ENCODE data around the gene CARD11.

CARD11 gene

GRCh38 chr7:2956076-2956475 is 87.6 kb downstream of the CARD11 start:
- Histone ChIP-seq H3K23ac (ENCODE audit: low read length) (no peak overlapping the region), H3K4me3 (ENCODE audit: low read length) (no peak overlapping the region), H4K5ac (ENCODE audit: low read length) (no peak overlapping the region), H2BK120ac (ENCODE audit: low read depth, low read length) (no peak overlapping the region), H3K27ac (ENCODE audit: low read depth, low read length) (no peak overlapping the region), H3K4ac (ENCODE audit: low read depth, low read length) (no peak overlapping the region), H4K8ac (ENCODE audit: low read depth, low read length) (no peak overlapping the region), H2AK5ac (ENCODE audit: low read length) (no peak overlapping the region), H3K4me2 (ENCODE audit: low read length) (no peak overlapping the region), H3K18ac (ENCODE audit: low read length) (no peak overlapping the region), H2BK15ac (replicated peaks; ENCODE audit: low read depth) (no peak overlapping the region), H3K79me2 (ENCODE audit: control insufficient read depth, insufficient read depth, low read length) (no peaks in the 10 kb centered on the region), H3K4me1 (ENCODE audit: control insufficient read depth, low read depth, low read length) (no peaks in the 10 kb centered on the region), H2BK5ac (ENCODE audit: low read length) (no peak overlapping the region), H3K36me3 (ENCODE audit: control insufficient read depth, insufficient read depth, low read length) (no peaks in the 10 kb centered on the region), H3K79me1 (ENCODE audit: low read length) (no peaks in the 10 kb centered on the region), H3K9ac (ENCODE audit: low read length) (no peak overlapping the region), H3K56ac (ENCODE audit: low read length) (no peak overlapping the region), H3K27me3 (ENCODE audit: insufficient read depth, low read length, poor library complexity) (no peaks in the 10 kb centered on the region)
- WGBS (ENCODE audit: extremely low coverage, insufficient coverage, low lambda C conversion rate): no CpG with 5 or more reads among the region's 6 CpGs
- no peak for DNase-seq

- no peak overlapping the region for H3K9ac ChIP-seq (ENCODE audit: low read length)
- H3K79me2 ChIP-seq (ENCODE audit: control insufficient read depth, insufficient read depth, low read length): no peaks in the 10 kb centered on the region
- no peaks in the 10 kb centered on the region for H3K79me1 ChIP-seq (ENCODE audit: low read length)
- no peak overlapping the region for H3K18ac ChIP-seq (ENCODE audit: low read length)
- no CpG with 5 or more reads among the region's 4 CpGs for WGBS (ENCODE audit: extremely low coverage, insufficient coverage, low lambda C conversion rate)
- no peak overlapping the region for H2BK15ac ChIP-seq (replicated peaks; ENCODE audit: low read depth)
- H2BK120ac ChIP-seq (ENCODE audit: low read depth, low read length): no peak overlapping the region
- H4K5ac ChIP-seq (ENCODE audit: low read length): no peak overlapping the region
- H2AK5ac ChIP-seq (ENCODE audit: low read length): no peak overlapping the region
- H3K4me2 ChIP-seq (ENCODE audit: low read length): no peak overlapping the region
- H3K36me3 ChIP-seq (ENCODE audit: control insufficient read depth, insufficient read depth, low read length): no peaks in the 10 kb centered on the region
- H2BK5ac ChIP-seq (ENCODE audit: low read length): no peak overlapping the region
- no peak for DNase-seq
- no peak overlapping the region for H3K4ac ChIP-seq (ENCODE audit: low read depth, low read length)
- H3K27ac ChIP-seq (ENCODE audit: low read depth, low read length): no peak overlapping the region
- H3K27me3 ChIP-seq (ENCODE audit: insufficient read depth, low read length, poor library complexity): no peaks in the 10 kb centered on the region
- no peak overlapping the region for H3K4me3 ChIP-seq (ENCODE audit: low read length)
- H3K23ac ChIP-seq (ENCODE audit: low read length): no peak overlapping the region
- H3K4me1 ChIP-seq (ENCODE audit: control insufficient read depth, low read depth, low read length): no peaks in the 10 kb centered on the region
- H3K56ac ChIP-seq (ENCODE audit: low read length): no peak overlapping the region
- H4K8ac ChIP-seq (ENCODE audit: low read depth, low read length): no peak overlapping the region
Observed at GRCh38 chr7:2955269-2955668, 88.4 kb downstream of the CARD11 start.

- WGBS (ENCODE audit: extremely low coverage, insufficient coverage, low lambda C conversion rate): no CpG with 5 or more reads among the region's 11 CpGs
- Histone ChIP-seq H4K8ac (ENCODE audit: low read depth, low read length) (no peak overlapping the region), H3K18ac (ENCODE audit: low read length) (no peak overlapping the region), H3K4me1 (ENCODE audit: control insufficient read depth, low read depth, low read length) (no peaks in the 10 kb centered on the region), H2BK15ac (replicated peaks; ENCODE audit: low read depth) (no peak overlapping the region), H3K27me3 (ENCODE audit: insufficient read depth, low read length, poor library complexity) (no peaks in the 10 kb centered on the region), H3K79me2 (ENCODE audit: control insufficient read depth, insufficient read depth, low read length) (no peaks in the 10 kb centered on the region), H3K36me3 (ENCODE audit: control insufficient read depth, insufficient read depth, low read length) (no peaks in the 10 kb centered on the region), H3K23ac (ENCODE audit: low read length) (no peak overlapping the region), H3K27ac (ENCODE audit: low read depth, low read length) (no peak overlapping the region), H3K79me1 (ENCODE audit: low read length) (no peaks in the 10 kb centered on the region), H2AK5ac (ENCODE audit: low read length) (no peak overlapping the region), H3K9ac (ENCODE audit: low read length) (no peak overlapping the region), H3K56ac (ENCODE audit: low read length) (no peak overlapping the region), H2BK120ac (ENCODE audit: low read depth, low read length) (no peak overlapping the region), H3K4me2 (ENCODE audit: low read length) (no peak overlapping the region), H3K4me3 (ENCODE audit: low read length) (no peak overlapping the region), H3K4ac (ENCODE audit: low read depth, low read length) (no peak overlapping the region), H4K5ac (ENCODE audit: low read length) (no peak overlapping the region), H2BK5ac (ENCODE audit: low read length) (no peak overlapping the region)
- no peak for DNase-seq
Observed at GRCh38 chr7:2954433-2954853, 89.2 kb downstream of the CARD11 start.

GRCh38 chr7:2953588-2954407 is 89.9 kb downstream of the CARD11 start:
- no peaks in the 10 kb centered on the region for H3K36me3 ChIP-seq (ENCODE audit: control insufficient read depth, insufficient read depth, low read length)

GRCh38 chr7:2953099-2953498 is 90.6 kb downstream of the CARD11 start:
- Histone ChIP-seq H3K9ac (ENCODE audit: low read length) (no peak overlapping the region), H3K27me3 (ENCODE audit: insufficient read depth, low read length, poor library complexity) (no peaks in the 10 kb centered on the region), H2AK5ac (ENCODE audit: low read length) (no peak overlapping the region), H2BK15ac (replicated peaks; ENCODE audit: low read depth) (no peak overlapping the region), H3K23ac (ENCODE audit: low read length) (no peak overlapping the region), H3K4me3 (ENCODE audit: low read length) (no peak overlapping the region), H2BK120ac (ENCODE audit: low read depth, low read length) (no peak overlapping the region), H3K56ac (ENCODE audit: low read length) (no peak overlapping the region), H4K5ac (ENCODE audit: low read length) (no peak overlapping the region), H3K4me1 (ENCODE audit: control insufficient read depth, low read depth, low read length) (no peaks in the 10 kb centered on the region), H3K79me2 (ENCODE audit: control insufficient read depth, insufficient read depth, low read length) (no peaks in the 10 kb centered on the region), H3K27ac (ENCODE audit: low read depth, low read length) (no peak overlapping the region), H3K36me3 (ENCODE audit: control insufficient read depth, insufficient read depth, low read length) (no peaks in the 10 kb centered on the region), H3K4me2 (ENCODE audit: low read length) (no peak overlapping the region), H3K18ac (ENCODE audit: low read length) (no peak overlapping the region), H4K8ac (ENCODE audit: low read depth, low read length) (no peak overlapping the region), H3K4ac (ENCODE audit: low read depth, low read length) (no peak overlapping the region), H3K79me1 (ENCODE audit: low read length) (no peaks in the 10 kb centered on the region), H2BK5ac (ENCODE audit: low read length) (no peak overlapping the region)
- WGBS (ENCODE audit: extremely low coverage, insufficient coverage, low lambda C conversion rate): no CpG with 5 or more reads among the region's 5 CpGs
- no peak for DNase-seq

More at GRCh38 chr7:2953588-2954407, 89.9 kb downstream of the CARD11 start:
- no peak overlapping the region for H3K56ac ChIP-seq (ENCODE audit: low read length)
- H3K79me1 ChIP-seq (ENCODE audit: low read length): no peaks in the 10 kb centered on the region
- no peak overlapping the region for H4K8ac ChIP-seq (ENCODE audit: low read depth, low read length)
- no peak overlapping the region for H3K18ac ChIP-seq (ENCODE audit: low read length)
- no peak for DNase-seq
- H3K27ac ChIP-seq (ENCODE audit: low read depth, low read length): no peak overlapping the region
- no peaks in the 10 kb centered on the region for H3K4me1 ChIP-seq (ENCODE audit: control insufficient read depth, low read depth, low read length)
- no peak overlapping the region for H2AK5ac ChIP-seq (ENCODE audit: low read length)
- no peak overlapping the region for H3K4me3 ChIP-seq (ENCODE audit: low read length)
- no peak overlapping the region for H4K5ac ChIP-seq (ENCODE audit: low read length)
- no peak overlapping the region for H3K4ac ChIP-seq (ENCODE audit: low read depth, low read length)
- no peak overlapping the region for H2BK15ac ChIP-seq (replicated peaks; ENCODE audit: low read depth)
- WGBS (ENCODE audit: extremely low coverage, insufficient coverage, low lambda C conversion rate): no CpG with 5 or more reads among the region's 11 CpGs
- no peaks in the 10 kb centered on the region for H3K27me3 ChIP-seq (ENCODE audit: insufficient read depth, low read length, poor library complexity)
- H2BK5ac ChIP-seq (ENCODE audit: low read length): no peak overlapping the region
- no peak overlapping the region for H3K9ac ChIP-seq (ENCODE audit: low read length)
- H3K23ac ChIP-seq (ENCODE audit: low read length): no peak overlapping the region
- no peak overlapping the region for H2BK120ac ChIP-seq (ENCODE audit: low read depth, low read length)
- no peak overlapping the region for H3K4me2 ChIP-seq (ENCODE audit: low read length)
- no peaks in the 10 kb centered on the region for H3K79me2 ChIP-seq (ENCODE audit: control insufficient read depth, insufficient read depth, low read length)

- Histone ChIP-seq H2BK5ac (ENCODE audit: low read length) (no peak overlapping the region), H4K8ac (ENCODE audit: low read depth, low read length) (no peak overlapping the region), H3K4ac (ENCODE audit: low read depth, low read length) (no peak overlapping the region), H3K27me3 (ENCODE audit: insufficient read depth, low read length, poor library complexity) (no peaks in the 10 kb centered on the region), H2BK120ac (ENCODE audit: low read depth, low read length) (no peak overlapping the region), H3K18ac (ENCODE audit: low read length) (no peak overlapping the region), H3K56ac (ENCODE audit: low read length) (no peak overlapping the region), H2AK5ac (ENCODE audit: low read length) (no peak overlapping the region), H3K4me3 (ENCODE audit: low read length) (no peak overlapping the region), H2BK15ac (replicated peaks; ENCODE audit: low read depth) (no peak overlapping the region), H3K36me3 (ENCODE audit: control insufficient read depth, insufficient read depth, low read length) (no peaks in the 10 kb centered on the region), H3K27ac (ENCODE audit: low read depth, low read length) (no peak overlapping the region), H3K4me2 (ENCODE audit: low read length) (no peak overlapping the region), H3K23ac (ENCODE audit: low read length) (no peak overlapping the region), H3K9ac (ENCODE audit: low read length) (no peak overlapping the region), H4K5ac (ENCODE audit: low read length) (no peak overlapping the region), H3K79me2 (ENCODE audit: control insufficient read depth, insufficient read depth, low read length) (no peaks in the 10 kb centered on the region), H3K79me1 (ENCODE audit: low read length) (no peaks in the 10 kb centered on the region), H3K4me1 (ENCODE audit: control insufficient read depth, low read depth, low read length) (no peaks in the 10 kb centered on the region)
- WGBS (ENCODE audit: extremely low coverage, insufficient coverage, low lambda C conversion rate): no CpG with 5 or more reads among the region's 4 CpGs
- DNase-seq: no peak
Observed at GRCh38 chr7:2952316-2952715, 91.4 kb downstream of the CARD11 start.
